Motor neuron (in vitro differentiated cells): ENCODE results near the gene MYO1H. TPM values are rescaled to one million over a fixed set of nuclear protein-coding genes. Genes with fewer than 3 reads are reported as not detected.
A peak's percentile ranks its signal among the peaks of the same experiment; 100 is the strongest.
"Not testable (repeated sequence)": the region's sequence is repeated elsewhere in the genome, so short reads cannot be mapped to it uniquely, and the experiment has no call there.

Experiments used
- ATAC-seq, 8 experiments: fragments of 200-7000 bp; cut with Tn5 transposase; replicated peaks in 6 of 8; 2 replicates each; pipeline ENCODE4 v1.8.0; 2021; ENCODE audit warnings: mild to moderate bottlenecking in 8 of 8, moderate library complexity in 8 of 8
- H3K27ac ChIP-seq, 2 donors: fragments of 250-450 bp; sonication (Bioruptor Pico); 2 replicates each; pipeline ENCODE4 v1.9.0; 2021; ENCODE audit warnings: antibody characterized with exemption in 2 of 2, mild to moderate bottlenecking in 2 of 2, moderate library complexity in 1 of 2
- H3K4me1 ChIP-seq, 2 donors: fragments of 250-450 bp; sonication (Bioruptor Pico); replicated peaks in 1 of 2; 2 replicates each; pipeline ENCODE4 v1.6.1; 2021; ENCODE audit warnings: antibody characterized with exemption in 2 of 2, mild to moderate bottlenecking in 2 of 2, moderate library complexity in 1 of 2
- H3K4me3 ChIP-seq, 5 donors: fragments of 250-450 bp; sonication (Bioruptor Pico); 2 replicates each; pipeline ENCODE4 v1.9.0; 2021; ENCODE audit warnings: antibody characterized with exemption in 5 of 5, mild to moderate bottlenecking in 5 of 5, moderate library complexity in 4 of 5
- WGBS, 10 experiments: fragments of 450-650 bp; shearing (Covaris generic); methylation state at CpG; one replicate each; pipeline ENCODE4 v1.0.0; 2022; 5-methylcytosine and 5-hydroxymethylcytosine counted together
- in situ Hi-C, 9 experiments: fragments of 400-800 bp; cut with MboI; loops; one replicate each; pipeline ENCODE4 v1.15.0; 2021; ENCODE audit warnings: low sequenced_read_pairs in 9 of 9, low pct_unique_long_range_greater_than_20kb in 2 of 9; ENCODE audit not compliant: unreplicated experiment in 9 of 9
- total RNA-seq, 8 experiments: library from RNA; unstranded; fragments of 300-600 nt; gene quantifications; 2 replicates each; pipeline versions ENCODE4 v1.2.3 to v1.2.4, GENCODE V29; 2022

MYO1H gene
- total RNA-seq, 8 experiments from 2014 or later = 0.09 to 0.95 (median 0.46) TPM

DNA sequence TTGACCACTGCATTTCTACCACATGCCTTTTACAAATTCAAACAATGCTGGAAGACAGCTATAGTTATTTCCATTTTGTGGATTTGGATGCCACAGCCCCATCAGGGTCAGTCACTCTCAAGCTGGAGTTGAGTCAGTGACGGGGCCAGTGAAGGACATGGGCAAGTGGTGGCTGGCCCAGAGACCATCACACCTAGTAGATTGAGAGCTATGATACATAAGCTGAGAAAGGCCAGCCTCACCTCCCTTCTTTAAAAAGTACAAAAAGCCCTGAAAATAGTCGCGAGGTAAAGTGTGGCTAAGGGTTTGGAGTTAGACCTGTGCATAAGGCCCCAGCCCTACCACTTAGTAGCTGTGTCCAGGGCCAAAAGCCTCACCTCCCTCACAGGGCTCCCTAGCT lies 125.3 kb downstream of the MYO1H start:
- Histone ChIP-seq H3K27ac (no peak overlapping the region), H3K4me3 (no peak overlapping the region), H3K4me1 (peaks cover 6 to 7% of the 10 kb centered on the region in 2 donors)
- WGBS, 10 experiments = 93 to 100% (median 94%) methylated on average over 2 to 3 of the region's 3 CpGs; no CpG with 5 or more reads in 7 of the 10 experiments
- no peak for ATAC-seq
- in situ Hi-C loops = loop anchor here in 1 of 9 experiments (10.0 kb wide), 1 partner anchor 48 kb away; no protein-coding TSS in a partner anchor

- in situ Hi-C loops = loop anchor here in 1 of 9 experiments (10.0 kb wide), 1 partner anchor 49 kb away; no protein-coding TSS in a partner anchor
- H3K27ac ChIP-seq = not testable (repeated sequence)
- 70 to 100% (median 93%) methylated on average over 1 to 13 of the region's 16 CpGs; no CpG with 5 or more reads in 1 of the 10 experiments for WGBS, 10 experiments
Measured at GRCh38 chr12:109473526-109474270, 126.0 kb downstream of the MYO1H start.

DNA sequence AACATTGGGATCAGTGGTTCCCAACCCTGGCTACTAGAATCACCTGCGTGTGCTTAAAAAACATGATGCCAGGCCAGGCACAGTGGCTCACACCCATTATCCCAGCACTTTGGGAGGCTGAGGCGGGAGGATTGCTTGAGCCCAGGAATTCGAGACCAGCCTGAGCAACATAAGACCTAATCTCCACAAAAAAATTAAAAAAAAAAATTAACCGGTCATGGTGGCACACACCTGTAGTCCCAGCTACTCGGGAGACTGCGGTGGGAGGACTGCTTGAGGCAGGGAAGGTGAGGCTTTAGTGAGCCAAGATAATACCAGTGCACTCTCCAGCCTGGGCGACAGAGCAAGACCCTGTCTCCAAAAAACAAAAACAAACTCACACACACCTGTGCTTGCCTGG lies 127.4 kb downstream of the MYO1H start:
- in situ Hi-C loops = loop anchor here in 1 of 9 experiments (10.0 kb wide), 1 partner anchor 50 kb away; no protein-coding TSS in a partner anchor
- H3K27ac ChIP-seq = no peak overlapping the region
- H3K4me1 ChIP-seq = peaks cover 10 to 14% of the 10 kb centered on the region in 2 donors
- no peak overlapping the region for H3K4me3 ChIP-seq
- no peak for ATAC-seq
- whole genome bisulfite sequencing, 10 experiments = 0 to 100% (median 92%) methylated on average over 1 to 5 of the region's 7 CpGs; no CpG with 5 or more reads in 2 of the 10 experiments

More at GRCh38 chr12:109473526-109474270, 126.0 kb downstream of the MYO1H start:
- not testable (repeated sequence) for ATAC-seq, H3K4me3 ChIP-seq
- peaks cover 10 to 14% of the 10 kb centered on the region in 2 donors for H3K4me1 ChIP-seq

GRCh38 chr12:109475993-109476806 lies 128.5 kb downstream of the MYO1H start:
- peak overlapping the region; percentile 62 to 97 (median 93) for H3K4me3 ChIP-seq
- H3K27ac ChIP-seq = no peak overlapping the region
- WGBS, 10 experiments = 0 to 68% (median 8%) methylated on average over 2 to 9 of the region's 19 CpGs
- peak in 2 of 8 experiments; percentile 8 to 10 for ATAC-seq
- H3K4me1 ChIP-seq = peaks cover 10 to 14% of the 10 kb centered on the region in 2 donors
- in situ Hi-C loops = loop anchor here in 1 of 9 experiments (10.0 kb wide), 1 partner anchor 51 kb away; no protein-coding TSS in a partner anchor

DNA sequence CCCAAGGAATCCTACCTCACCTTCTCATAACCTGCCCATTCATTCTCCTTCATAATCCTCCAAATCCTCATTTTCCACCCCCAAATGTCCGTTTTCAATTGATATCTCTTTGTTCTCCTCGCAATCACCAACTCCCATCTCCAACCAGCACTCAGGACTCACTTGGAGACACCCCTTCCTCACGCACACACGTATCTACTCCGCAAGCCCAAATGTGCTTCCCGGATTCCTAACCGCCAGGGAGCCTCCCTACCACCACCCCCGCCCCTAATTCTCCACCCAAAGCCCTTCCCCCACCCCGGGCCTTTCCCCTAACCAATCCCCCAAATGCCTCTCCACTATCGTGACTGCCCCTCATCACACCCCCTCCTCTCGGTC lies 129.1 kb downstream of the MYO1H start:
- H3K4me1 ChIP-seq = peaks cover 10 to 14% of the 10 kb centered on the region in 2 donors
- in situ Hi-C loops = loop anchor here in 1 of 9 experiments (10.0 kb wide), 1 partner anchor 52 kb away; no protein-coding TSS in a partner anchor
- ATAC-seq = peak; percentile 10 to 38 (median 34)
- 0% methylated on average over 3 of the region's 11 CpGs; no CpG with 5 or more reads in 9 of the 10 experiments for WGBS, 10 experiments
- H3K27ac ChIP-seq = peak overlapping the region; percentile 98
- peak overlapping the region; percentile 62 to 97 (median 93) for H3K4me3 ChIP-seq

DNA sequence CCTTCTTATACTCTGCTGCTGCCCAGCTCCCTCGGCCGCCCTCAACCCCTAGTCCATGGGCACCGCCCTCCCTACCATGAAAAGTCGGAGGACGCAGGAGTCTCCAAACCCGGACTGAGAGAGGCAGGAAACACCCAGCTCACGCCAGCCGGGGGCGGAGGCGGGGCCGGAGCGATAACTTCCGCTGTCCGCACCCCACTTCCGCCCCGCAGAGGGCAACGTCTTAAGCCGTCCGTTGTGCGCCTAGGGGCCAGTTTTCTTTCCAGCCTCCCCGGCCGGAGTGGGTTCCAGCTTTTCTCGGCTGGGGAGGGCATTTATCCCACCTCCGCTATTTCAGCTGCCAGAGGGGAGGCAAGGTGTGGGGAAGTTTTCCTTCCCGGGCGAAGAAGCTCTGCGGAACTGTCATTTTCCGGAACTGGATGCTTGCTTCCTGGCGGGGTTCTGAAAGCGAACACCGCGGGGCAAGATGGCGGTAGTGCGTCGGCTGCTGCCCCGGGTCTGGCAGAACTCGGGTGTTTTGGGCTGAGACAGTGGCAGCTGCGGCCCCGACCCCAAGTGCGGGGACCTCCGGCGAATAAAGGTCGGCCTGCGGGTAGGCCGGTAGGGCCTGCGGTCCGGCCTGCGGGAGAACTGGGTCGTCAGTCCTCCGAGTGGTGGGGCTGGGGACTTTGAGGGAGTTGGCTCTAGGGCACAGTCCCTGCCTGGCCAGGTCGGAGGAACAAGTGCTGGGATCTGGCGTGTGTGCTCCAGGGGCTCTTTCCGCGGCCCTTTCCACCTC lies 129.7 kb downstream of the MYO1H start, which contains the start of the genes KCTD10 and UBE3B:
TSS of gene KCTD10 (minus strand) at position 116 of the 778 bp plus-strand sequence. CDS start at position 78, 38 bp downstream.
TSS of gene UBE3B (plus strand) at position 450 of the 778 bp plus-strand sequence. CDS start 5,918 bp downstream, outside the sequence.
- peak within 1 kb of the TSS; percentile 98 for H3K27ac ChIP-seq
- H3K4me1 ChIP-seq = peaks cover 10 to 14% of the 10 kb centered on the region in 2 donors
- 0 to 14% (median 0%) methylated on average over 1 to 23 of the region's 54 CpGs; no CpG with 5 or more reads in 5 of the 10 experiments for WGBS, 10 experiments
- in situ Hi-C loops = loop anchor here in 1 of 9 experiments (10.0 kb wide), 1 partner anchor 53 kb away; no protein-coding TSS in a partner anchor
- H3K4me3 ChIP-seq = peak within 1 kb of the TSS; percentile 62 to 97 (median 93)
- peak; percentile 91 to 99 (median 98) for ATAC-seq

DNA sequence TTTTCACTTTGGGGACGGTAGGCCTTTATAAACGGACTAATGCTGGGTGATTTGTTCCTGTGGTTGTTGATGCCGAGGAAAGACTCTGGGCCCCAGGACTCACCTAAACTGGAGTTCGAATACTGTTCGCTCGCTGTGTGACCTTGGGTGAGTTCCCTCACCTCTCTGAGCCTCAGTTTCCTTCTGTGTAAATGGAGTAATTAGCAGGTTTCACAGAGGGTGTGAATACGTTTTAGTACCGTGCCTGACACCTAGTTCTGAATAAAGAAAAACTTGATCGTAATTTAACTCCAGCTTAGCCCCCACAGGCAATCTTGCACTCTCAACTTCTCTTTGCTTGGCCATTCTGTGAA lies 130.2 kb downstream of the MYO1H start:
- H3K4me1 ChIP-seq = peaks cover 10 to 14% of the 10 kb centered on the region in 2 donors
- peak overlapping the region in 1 of 2 donors; percentile 98 for H3K27ac ChIP-seq
- in situ Hi-C loops = loop anchor here in 1 of 9 experiments (10.0 kb wide), 1 partner anchor 53 kb away; no protein-coding TSS in a partner anchor
- peak overlapping the region; percentile 62 to 97 (median 93) for H3K4me3 ChIP-seq
- no peak for ATAC-seq
- 0 to 80% (median 4%) methylated on average over 1 to 5 of the region's 9 CpGs; no CpG with 5 or more reads in 1 of the 10 experiments for WGBS, 10 experiments

GRCh38 chr12:109479761-109480160 lies 132.1 kb downstream of the MYO1H start:
- Histone ChIP-seq H3K4me1 (peaks cover 10 to 14% of the 10 kb centered on the region in 2 donors), H3K27ac (no peak overlapping the region), H3K4me3 (no peak overlapping the region)
- in situ Hi-C loops = loop anchor here in 1 of 9 experiments (10.0 kb wide), 1 partner anchor 55 kb away; no protein-coding TSS in a partner anchor
- no peak for ATAC-seq
- 50 to 100% (median 100%) methylated on average over 1 of the region's 1 CpG; no CpG with 5 or more reads in 4 of the 10 experiments for WGBS, 10 experiments

DNA sequence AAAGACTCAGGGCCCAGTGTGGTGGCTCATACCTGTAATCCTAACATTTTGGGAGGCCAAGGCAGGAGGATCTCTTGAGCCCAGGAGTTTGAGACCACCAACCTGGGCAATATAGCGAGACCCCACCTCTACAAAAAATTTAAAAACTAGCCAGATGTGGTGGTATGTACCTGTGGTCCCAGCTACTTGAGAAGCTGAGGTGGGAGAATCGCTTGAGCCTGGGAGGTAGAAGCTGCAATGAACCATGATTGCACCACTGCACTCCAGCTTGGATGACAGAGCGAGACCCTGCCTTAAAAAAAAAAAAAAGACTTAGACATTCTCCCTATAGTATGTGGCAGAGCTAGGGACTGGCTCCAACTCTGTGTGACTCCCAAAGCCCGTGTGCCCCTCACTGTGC lies 132.7 kb downstream of the MYO1H start:
- in situ Hi-C loops = no loop called here
- 60 to 100% (median 89%) methylated on average over 1 to 3 of the region's 4 CpGs; no CpG with 5 or more reads in 3 of the 10 experiments for WGBS, 10 experiments
- peaks cover 10 to 14% of the 10 kb centered on the region in 2 donors for H3K4me1 ChIP-seq
- no peak overlapping the region for H3K4me3 ChIP-seq
- no peak overlapping the region for H3K27ac ChIP-seq
- no peak for ATAC-seq

DNA sequence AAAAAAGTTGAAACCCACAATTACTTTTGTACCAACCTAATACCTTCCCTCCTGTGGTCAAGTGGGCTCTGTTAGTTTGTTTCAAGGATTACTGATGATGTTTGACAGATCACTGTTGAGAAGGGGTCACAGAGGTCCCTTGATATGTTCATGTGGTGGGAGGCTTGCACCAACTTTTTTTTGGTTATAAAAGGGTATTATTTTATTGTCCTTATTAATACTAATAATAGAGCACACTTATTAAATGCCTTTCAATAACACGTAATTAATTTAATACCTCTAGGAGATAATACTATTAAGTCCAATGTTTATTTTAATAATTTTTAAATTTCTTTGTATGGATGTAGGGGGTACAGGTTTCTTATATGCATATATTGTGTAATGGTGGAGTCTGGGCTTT lies 134.2 kb downstream of the MYO1H start:
- in situ Hi-C loops = no loop called here
- no peak for ATAC-seq
- H3K4me1 ChIP-seq = peaks cover 4 to 7% of the 10 kb centered on the region in 2 donors
- no peak overlapping the region for H3K4me3 ChIP-seq
- no peak overlapping the region for H3K27ac ChIP-seq
- WGBS, 10 experiments = 67 to 100% (median 100%) methylated on average over 1 of the region's 1 CpG; no CpG with 5 or more reads in 3 of the 10 experiments

DNA sequence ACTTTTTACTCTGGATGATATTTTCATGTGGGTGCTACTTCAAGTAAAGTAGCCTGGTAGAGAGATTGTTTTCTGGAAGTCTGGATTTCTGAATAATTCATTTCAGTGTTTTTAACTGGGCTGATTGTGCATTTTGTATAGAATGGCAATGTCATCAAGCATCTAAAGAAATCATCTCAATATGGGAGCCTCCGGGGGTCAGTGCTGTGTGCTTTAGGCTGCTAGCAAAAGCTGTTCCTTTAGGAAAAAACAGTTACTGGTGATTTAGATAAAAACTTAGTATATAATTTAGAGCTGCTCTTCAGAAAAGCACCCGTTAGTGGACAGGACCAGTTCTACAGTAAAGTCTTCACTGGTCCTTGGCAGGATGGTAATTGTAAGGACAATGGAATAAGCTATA lies 134.8 kb downstream of the MYO1H start:
- WGBS, 10 experiments = 50 to 100% (median 90%) methylated on average over 1 to 2 of the region's 2 CpGs; no CpG with 5 or more reads in 1 of the 10 experiments
- in situ Hi-C loops = no loop called here
- Histone ChIP-seq H3K4me1 (peaks cover 4 to 7% of the 10 kb centered on the region in 2 donors), H3K27ac (no peak overlapping the region), H3K4me3 (no peak overlapping the region)
- no peak for ATAC-seq
